Measurements from ENCODE around the gene MDC1. TPM values are rescaled to one million over a fixed set of nuclear protein-coding genes. Genes with fewer than 3 reads are reported as not detected.
A peak's percentile ranks its signal among the peaks of the same experiment; 100 is the strongest.

MDC1 gene
- total and polyA plus RNA-seq, 4 donors = 7.4 to 34.5 (median 32.3) TPM

GRCh38 chr6:30749554-30750378 lies 32.7 kb upstream of the MDC1 start:
- no peaks in the 10 kb centered on the region for H3K36me3 ChIP-seq (ENCODE audit: control insufficient read depth in 1 of 2, insufficient read depth in 2 of 2, low read length in 1 of 2)
- H3K27ac ChIP-seq (ENCODE audit: low read depth in 1 of 2, low read length in 2 of 2) = no peak overlapping the region
- no peaks in the 10 kb centered on the region for H3K27me3 ChIP-seq (ENCODE audit: control insufficient read depth in 1 of 2, insufficient read depth in 2 of 2, low read length in 1 of 2)
- H3K4me3 ChIP-seq (ENCODE audit: low read length in 2 of 2) = no peak overlapping the region
- 89 to 92% methylated on average over 12 of the region's 12 CpGs for WGBS, 2 donors
- DNase-seq (no peak), ATAC-seq (ENCODE audit: low FRiP score) (no peak)
- intact Hi-C loops (cut with DNase I) = loop anchor here in 1 of 2 donors (10.0 kb wide), 1 partner anchor 335 kb away; no protein-coding TSS in a partner anchor
- H3K4me1 ChIP-seq (ENCODE audit: control insufficient read depth in 1 of 2, insufficient read depth in 2 of 2, low read length in 2 of 2) = no peaks in the 10 kb centered on the region
- H3K9me3 ChIP-seq (ENCODE audit: control insufficient read depth, low read length) = no peaks in the 10 kb centered on the region

DNA sequence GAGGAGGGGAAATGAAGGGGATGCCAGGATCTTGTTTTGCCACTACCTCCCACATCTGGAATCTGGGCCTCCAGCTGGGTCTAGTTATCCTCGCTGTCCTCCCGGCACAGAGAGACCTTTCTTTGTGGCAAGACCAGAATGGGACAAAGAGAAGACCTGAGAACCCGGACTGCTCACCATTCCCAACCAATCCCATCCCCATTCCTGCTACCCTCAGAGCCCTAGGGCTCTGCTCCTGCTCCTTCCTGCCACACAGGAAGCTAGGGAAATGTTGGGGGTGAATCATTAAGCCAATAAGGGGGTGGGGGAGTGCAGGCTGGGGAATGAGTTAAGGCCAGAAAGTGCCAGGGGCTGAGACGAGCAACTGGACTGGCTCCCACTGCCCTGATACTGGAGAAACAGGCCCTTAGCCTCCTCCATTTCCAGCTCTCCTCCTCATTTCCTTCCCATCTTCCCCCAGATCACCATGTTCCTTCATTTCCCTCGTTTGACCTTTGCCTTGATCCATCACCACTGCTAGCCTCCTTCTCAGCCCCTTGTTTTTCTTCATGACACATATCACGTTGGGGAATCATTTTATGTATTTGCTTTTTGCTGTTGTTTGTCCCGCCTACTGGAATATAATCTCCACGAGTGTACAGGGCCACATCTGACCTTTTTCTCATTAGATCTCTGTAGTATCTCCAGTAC lies 31.9 kb upstream of the MDC1 start:
- ATAC-seq (ENCODE audit: low FRiP score) (no peak), DNase-seq (no peak)
- no peaks in the 10 kb centered on the region for H3K4me1 ChIP-seq (ENCODE audit: control insufficient read depth in 1 of 2, insufficient read depth in 2 of 2, low read length in 2 of 2)
- intact Hi-C loops (cut with DNase I) = loop anchor here in 1 of 2 donors (10.0 kb wide), 1 partner anchor 336 kb away; no protein-coding TSS in a partner anchor
- H3K27ac ChIP-seq (ENCODE audit: low read depth in 1 of 2, low read length in 2 of 2) = peak overlapping the region in 1 of 2 donors; percentile 32
- H3K4me3 ChIP-seq (ENCODE audit: low read length in 2 of 2) = no peak overlapping the region
- 65 to 73% methylated on average over 8 of the region's 8 CpGs for WGBS, 2 donors
- H3K36me3 ChIP-seq (ENCODE audit: control insufficient read depth in 1 of 2, insufficient read depth in 2 of 2, low read length in 1 of 2) = no peaks in the 10 kb centered on the region
- no peaks in the 10 kb centered on the region for H3K9me3 ChIP-seq (ENCODE audit: control insufficient read depth, low read length)
- H3K27me3 ChIP-seq (ENCODE audit: control insufficient read depth in 1 of 2, insufficient read depth in 2 of 2, low read length in 1 of 2) = peaks cover 0 to 2% of the 10 kb centered on the region in 2 donors

GRCh38 chr6:30747902-30748769 lies 31.1 kb upstream of the MDC1 start:
- Histone ChIP-seq H3K27me3 (ENCODE audit: control insufficient read depth in 1 of 2, insufficient read depth in 2 of 2, low read length in 1 of 2) (peaks cover 0 to 2% of the 10 kb centered on the region in 2 donors), H3K9me3 (ENCODE audit: control insufficient read depth, low read length) (no peaks in the 10 kb centered on the region), H3K27ac (ENCODE audit: low read depth in 1 of 2, low read length in 2 of 2) (no peak overlapping the region), H3K4me3 (ENCODE audit: low read length in 2 of 2) (no peak overlapping the region), H3K36me3 (ENCODE audit: control insufficient read depth in 1 of 2, insufficient read depth in 2 of 2, low read length in 1 of 2) (no peaks in the 10 kb centered on the region), H3K4me1 (ENCODE audit: control insufficient read depth in 1 of 2, insufficient read depth in 2 of 2, low read length in 2 of 2) (no peaks in the 10 kb centered on the region)
- intact Hi-C loops (cut with DNase I) = loop anchor here in 1 of 2 donors (10.0 kb wide), 1 partner anchor 337 kb away; no protein-coding TSS in a partner anchor
- 79% methylated on average over 6 of the region's 6 CpGs for WGBS, 2 donors
- ATAC-seq (ENCODE audit: low FRiP score) (no peak), DNase-seq (no peak)

DNA sequence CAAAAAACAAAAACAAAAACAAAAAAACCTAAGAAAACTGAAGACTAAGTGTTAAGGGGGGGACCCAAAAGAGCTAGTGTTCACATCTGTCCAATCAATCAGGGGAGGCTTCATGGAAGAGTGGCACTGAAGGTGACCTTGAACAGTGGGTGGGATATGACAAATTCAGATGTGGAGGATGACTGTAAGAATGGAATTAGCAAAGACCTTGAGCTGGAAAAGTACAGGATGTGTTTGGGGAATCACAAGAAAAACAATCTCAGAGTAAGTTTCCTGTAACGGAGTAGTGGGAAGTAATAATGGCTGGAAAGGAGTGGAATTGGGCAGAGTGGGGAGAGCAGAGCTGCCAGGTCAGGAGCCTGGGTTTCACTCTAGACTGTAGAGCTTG lies 30.2 kb upstream of the MDC1 start:
- Histone ChIP-seq H3K4me1 (ENCODE audit: control insufficient read depth in 1 of 2, insufficient read depth in 2 of 2, low read length in 2 of 2) (no peaks in the 10 kb centered on the region), H3K27ac (ENCODE audit: low read depth in 1 of 2, low read length in 2 of 2) (no peak overlapping the region), H3K27me3 (ENCODE audit: control insufficient read depth in 1 of 2, insufficient read depth in 2 of 2, low read length in 1 of 2) (peaks cover 0 to 7% of the 10 kb centered on the region in 2 donors), H3K36me3 (ENCODE audit: control insufficient read depth in 1 of 2, insufficient read depth in 2 of 2, low read length in 1 of 2) (no peaks in the 10 kb centered on the region), H3K9me3 (ENCODE audit: control insufficient read depth, low read length) (no peaks in the 10 kb centered on the region), H3K4me3 (ENCODE audit: low read length in 2 of 2) (no peak overlapping the region)
- ATAC-seq (ENCODE audit: low FRiP score) (no peak), DNase-seq (no peak)
- intact Hi-C loops (cut with DNase I) = loop anchor here in 1 of 2 donors (10.0 kb wide), 1 partner anchor 338 kb away; no protein-coding TSS in a partner anchor
- WGBS, 2 donors = 69 to 81% methylated on average over 1 of the region's 1 CpG

DNA sequence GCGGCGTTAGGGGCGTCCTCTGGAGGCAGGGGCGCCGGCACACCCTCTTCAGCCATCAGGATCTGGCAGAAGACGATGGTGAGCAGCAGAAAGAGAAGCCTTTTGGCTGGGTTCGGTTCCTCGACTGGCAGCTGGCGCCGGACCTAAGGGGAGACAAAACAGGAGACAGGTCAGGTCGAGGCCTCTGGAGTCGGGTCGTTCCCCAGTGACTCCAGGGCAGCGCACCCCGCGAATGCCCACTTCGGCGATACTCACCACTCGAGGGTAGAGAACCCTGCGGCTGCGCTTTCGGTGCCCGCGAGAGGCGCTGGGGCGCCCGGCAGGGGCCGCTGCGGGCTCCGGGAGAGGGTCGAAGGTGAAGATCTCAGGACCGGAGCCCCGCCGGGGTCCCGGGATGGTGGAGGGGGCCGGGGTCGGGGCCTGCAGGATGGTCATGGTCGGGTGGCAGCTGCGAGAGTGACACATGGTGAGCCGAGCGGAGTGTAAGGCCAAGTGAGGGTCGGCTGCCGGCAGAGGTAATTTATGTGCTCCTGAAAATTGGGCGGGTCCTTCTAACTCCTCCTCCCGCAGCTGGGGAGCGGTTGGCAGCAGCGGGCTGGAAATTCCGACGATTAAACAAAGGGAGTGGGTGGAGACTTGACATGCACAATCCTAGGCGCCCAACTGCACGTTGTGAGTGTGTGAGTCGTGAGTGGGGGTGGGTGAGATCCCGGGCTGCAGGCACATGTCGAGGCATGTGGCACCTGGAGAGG lies 27.1 kb upstream of the MDC1 start, which contains the start of gene IER3:
Gene IER3, minus strand, starts transcription at position 494 of the 752 bp plus-strand sequence. Its CDS starts 29 bp downstream, at position 465.
- Histone ChIP-seq H3K36me3 (ENCODE audit: control insufficient read depth in 1 of 2, insufficient read depth in 2 of 2, low read length in 1 of 2) (peaks cover 0 to 4% of the 10 kb centered on the region in 2 donors), H3K4me1 (ENCODE audit: control insufficient read depth in 1 of 2, insufficient read depth in 2 of 2, low read length in 2 of 2) (no peaks in the 10 kb centered on the region), H3K27me3 (ENCODE audit: control insufficient read depth in 1 of 2, insufficient read depth in 2 of 2, low read length in 1 of 2) (peaks cover 0 to 7% of the 10 kb centered on the region in 2 donors), H3K4me3 (ENCODE audit: low read length in 2 of 2) (peak within 1 kb of the TSS; percentile 37 to 57), H3K9me3 (ENCODE audit: control insufficient read depth, low read length) (no peaks in the 10 kb centered on the region), H3K27ac (ENCODE audit: low read depth in 1 of 2, low read length in 2 of 2) (peak within 1 kb of the TSS; percentile 15 to 91)
- ATAC-seq (ENCODE audit: low FRiP score) (peak; percentile 75), DNase-seq (peak; percentile 94)
- intact Hi-C loops (cut with DNase I) = loop anchor here (5.0 to 10.0 kb wide), 6 partner anchors 38 to 341 kb away; partner anchors contain the start of genes MRPS18B (in 1 of the 2) and PPP1R10 (in 1 of the 2)
- WGBS, 2 donors = 1% methylated on average over 54 of the region's 54 CpGs

- DNase-seq = peak in 1 of 2 donors; percentile 82
- Histone ChIP-seq H3K4me3 (ENCODE audit: low read length in 2 of 2) (peak overlapping the region; percentile 37 to 57), H3K4me1 (ENCODE audit: control insufficient read depth in 1 of 2, insufficient read depth in 2 of 2, low read length in 2 of 2) (no peaks in the 10 kb centered on the region), H3K27me3 (ENCODE audit: control insufficient read depth in 1 of 2, insufficient read depth in 2 of 2, low read length in 1 of 2) (peaks cover 0 to 7% of the 10 kb centered on the region in 2 donors), H3K27ac (ENCODE audit: low read depth in 1 of 2, low read length in 2 of 2) (peak overlapping the region; percentile 15 to 91), H3K36me3 (ENCODE audit: control insufficient read depth in 1 of 2, insufficient read depth in 2 of 2, low read length in 1 of 2) (peaks cover 0 to 4% of the 10 kb centered on the region in 2 donors), H3K9me3 (ENCODE audit: control insufficient read depth, low read length) (no peaks in the 10 kb centered on the region)
- WGBS, 2 donors = 7 to 21% methylated on average over 55 of the region's 55 CpGs
- peak; percentile 54 for ATAC-seq (ENCODE audit: low FRiP score)
- intact Hi-C loops (cut with DNase I) = loop anchor here (5.0 to 10.0 kb wide), 6 partner anchors 39 to 341 kb away; partner anchors contain the start of genes MRPS18B (in 1 of the 2) and PPP1R10 (in 1 of the 2)
These were observed 26.3 kb upstream of the MDC1 start for GRCh38 chr6:30743099-30744053.

Data from aorta (tissue), 5 donors.